ENCODE measurements around the gene TNN. TPM values are rescaled to one million over a fixed set of nuclear protein-coding genes. Genes with fewer than 3 reads are reported as not detected.

Gene TNN
- polyA plus RNA-seq, 1 donor from 2014 or later: not detected

- Histone ChIP-seq H3K9ac (ENCODE audit: low read length) (no peak overlapping the region), H3K4me2 (ENCODE audit: low read length) (no peak overlapping the region), H4K20me1 (ENCODE audit: insufficient read depth) (no peaks in the 10 kb centered on the region), H3F3A (ENCODE audit: insufficient read depth, low read length, poor library complexity, severe bottlenecking) (no peaks in the 10 kb centered on the region), H3K4me3 (ENCODE audit: low read length) (no peak overlapping the region), H3K27me3 (ENCODE audit: insufficient read depth, low read depth, low read length) (no peaks in the 10 kb centered on the region), H3K9me2 (ENCODE audit: insufficient read depth, low read length) (no peaks in the 10 kb centered on the region), H2AFZ (ENCODE audit: low read depth, low read length) (no peak overlapping the region), H3K27ac (ENCODE audit: low read length) (no peak overlapping the region), H3K79me2 (replicated peaks; ENCODE audit: insufficient read depth, low read length) (no peaks in the 10 kb centered on the region), H3K9me3 (ENCODE audit: low read length) (no peaks in the 10 kb centered on the region), H3K36me3 (ENCODE audit: insufficient read depth, low read length) (no peaks in the 10 kb centered on the region)
- no peak for TF ChIP-seq REST (IDR thresholded peaks at IDR 0.05; ENCODE audit: borderline replicate concordance)
- TF ChIP-seq POLR2AphosphoS5 (IDR thresholded peaks at IDR 0.05): no peak
- TF ChIP-seq RAD21 (conservative IDR thresholded peaks at IDR 0.05): no peak
- no peak for TF ChIP-seq TAF1 (IDR thresholded peaks at IDR 0.05; ENCODE audit: low read depth)
- no peak for TF ChIP-seq EZH2 (IDR thresholded peaks at IDR 0.05; ENCODE audit: borderline replicate concordance, insufficient read depth, low read length, poor library complexity, severe bottlenecking)
- no peak for TF ChIP-seq MXI1 (conservative IDR thresholded peaks at IDR 0.05; ENCODE audit: poor library complexity, severe bottlenecking)
- TF ChIP-seq CTCF (IDR thresholded peaks at IDR 0.05; ENCODE audit: poor library complexity, severe bottlenecking): no peak
- TF ChIP-seq SMC3 (conservative IDR thresholded peaks at IDR 0.05; ENCODE audit: poor library complexity): no peak
- no peak for TF ChIP-seq EP300 (conservative IDR thresholded peaks at IDR 0.05; ENCODE audit: poor library complexity, severe bottlenecking)
Observed at GRCh38 chr1:175171036-175171913, 103.6 kb downstream of the TNN start.

- Histone ChIP-seq H3K27ac (ENCODE audit: low read length) (no peak overlapping the region), H3K9me3 (ENCODE audit: low read length) (no peaks in the 10 kb centered on the region), H3K9ac (ENCODE audit: low read length) (no peak overlapping the region), H4K20me1 (ENCODE audit: insufficient read depth) (no peaks in the 10 kb centered on the region), H3K36me3 (ENCODE audit: insufficient read depth, low read length) (no peaks in the 10 kb centered on the region), H2AFZ (ENCODE audit: low read depth, low read length) (no peak overlapping the region), H3K79me2 (replicated peaks; ENCODE audit: insufficient read depth, low read length) (no peaks in the 10 kb centered on the region), H3K4me3 (ENCODE audit: low read length) (no peak overlapping the region), H3K4me2 (ENCODE audit: low read length) (no peak overlapping the region), H3K27me3 (ENCODE audit: insufficient read depth, low read depth, low read length) (no peaks in the 10 kb centered on the region), H3F3A (ENCODE audit: insufficient read depth, low read length, poor library complexity, severe bottlenecking) (no peaks in the 10 kb centered on the region), H3K9me2 (ENCODE audit: insufficient read depth, low read length) (no peaks in the 10 kb centered on the region)
- TF ChIP-seq REST (IDR thresholded peaks at IDR 0.05; ENCODE audit: borderline replicate concordance) (no peak), TAF1 (IDR thresholded peaks at IDR 0.05; ENCODE audit: low read depth) (no peak), MXI1 (conservative IDR thresholded peaks at IDR 0.05; ENCODE audit: poor library complexity, severe bottlenecking) (no peak), CTCF (IDR thresholded peaks at IDR 0.05; ENCODE audit: poor library complexity, severe bottlenecking) (no peak), EZH2 (IDR thresholded peaks at IDR 0.05; ENCODE audit: borderline replicate concordance, insufficient read depth, low read length, poor library complexity, severe bottlenecking) (no peak), SMC3 (conservative IDR thresholded peaks at IDR 0.05; ENCODE audit: poor library complexity) (no peak), RAD21 (conservative IDR thresholded peaks at IDR 0.05) (no peak), POLR2AphosphoS5 (IDR thresholded peaks at IDR 0.05) (no peak), EP300 (conservative IDR thresholded peaks at IDR 0.05; ENCODE audit: poor library complexity, severe bottlenecking) (no peak)
Observed at GRCh38 chr1:175172503-175172902, 104.9 kb downstream of the TNN start.
